Effector CD4-positive, alpha-beta T cell (primary cell): Measurements from ENCODE around the gene ATG10.
"Not testable (repeated sequence)": the region's sequence is repeated elsewhere in the genome, so short reads cannot be mapped to it uniquely, and the experiment has no call there.

Experiments
- DNase-seq: peaks from one replicate; pipeline ENCODE4 v3.0.0-alpha.2; 2020

The ATG10 gene

DNA sequence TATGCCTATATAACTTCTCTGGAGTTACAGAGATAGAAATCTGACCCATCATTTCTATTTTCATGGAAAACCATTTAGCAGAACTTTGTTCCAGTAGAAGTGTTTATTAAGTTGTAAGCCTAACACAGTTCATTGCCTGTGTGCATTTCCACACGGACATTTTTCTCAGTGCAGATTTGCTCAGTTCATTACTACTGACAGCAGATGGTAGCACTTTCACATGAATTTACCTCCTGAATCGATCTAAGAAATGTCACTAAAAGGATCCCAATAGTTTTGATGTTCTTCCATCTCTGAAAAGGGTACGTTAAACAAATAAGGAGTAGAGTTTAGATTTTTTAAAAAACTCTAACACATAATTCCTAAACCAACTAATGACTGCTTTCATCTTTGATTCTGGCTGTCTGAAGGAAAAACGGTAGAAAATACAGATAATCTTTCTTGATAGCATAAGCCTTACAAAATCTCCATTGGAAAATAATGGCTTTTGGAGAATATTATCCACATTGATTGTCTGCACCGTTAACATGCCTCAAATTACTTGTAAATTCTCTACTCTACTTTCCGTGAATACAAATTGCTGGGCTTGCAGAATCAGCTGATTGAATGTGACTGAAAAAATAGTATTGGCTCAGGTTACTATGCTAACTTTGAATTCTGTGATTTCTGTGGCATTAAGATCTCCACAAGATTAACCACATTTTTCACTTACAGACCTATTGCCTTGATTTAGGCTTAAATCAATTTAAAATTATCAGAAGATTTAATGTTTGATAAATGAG is 273.2 kb downstream of the ATG10 start:
- no peak for DNase-seq

DNA sequence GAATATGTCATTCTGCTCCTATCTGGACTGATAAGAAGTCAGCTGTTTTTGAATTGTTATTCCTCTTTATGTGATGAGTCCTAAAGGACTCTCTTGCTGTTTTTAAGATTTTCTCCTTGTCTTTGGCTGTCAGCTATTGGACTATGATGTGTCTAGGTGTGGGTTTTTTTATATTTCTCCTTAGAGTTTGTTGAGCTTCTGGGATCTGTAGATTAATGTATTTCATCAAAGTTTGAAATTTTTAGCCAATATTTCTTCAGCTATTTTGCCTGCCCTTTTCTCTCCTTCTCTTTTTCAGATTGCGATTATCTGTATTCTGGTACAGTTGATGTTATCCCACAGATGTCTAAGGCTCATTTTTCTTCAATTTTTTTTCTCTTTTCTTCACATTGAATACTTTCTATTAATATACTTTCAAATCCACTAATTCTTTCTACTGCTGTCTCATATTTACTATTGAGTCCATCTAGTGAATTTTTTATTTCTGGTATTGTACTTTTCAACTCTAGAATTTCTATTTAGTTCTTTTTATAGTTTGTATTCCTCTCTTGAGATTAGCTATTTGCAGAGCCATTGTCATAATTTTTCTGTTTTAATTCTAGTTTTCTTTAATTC is 275.2 kb downstream of the ATG10 start:
- DNase-seq = no peak

DNA sequence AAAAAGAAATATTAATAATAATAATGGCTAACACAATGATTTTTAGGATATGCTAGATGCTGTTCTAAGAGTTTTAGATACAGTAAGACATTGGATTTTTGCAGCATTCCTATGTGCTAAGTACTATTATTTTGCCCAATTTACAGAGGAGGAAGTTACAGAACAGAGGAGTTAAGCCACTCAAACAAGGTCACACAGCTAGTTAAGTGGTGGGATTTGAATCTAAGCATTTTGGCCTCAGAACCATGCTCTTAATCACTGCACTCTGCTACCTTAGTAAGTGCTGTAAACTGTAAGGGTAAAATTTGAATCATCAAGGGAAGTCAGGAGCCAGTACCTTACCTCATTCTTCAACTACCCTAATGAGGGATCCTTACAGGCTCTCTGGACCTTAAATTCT is 280.9 kb downstream of the ATG10 start:
- no peak for DNase-seq

GRCh38 chr5:82255844-82256243 is 284.0 kb downstream of the ATG10 start:
- no peak for DNase-seq

DNA sequence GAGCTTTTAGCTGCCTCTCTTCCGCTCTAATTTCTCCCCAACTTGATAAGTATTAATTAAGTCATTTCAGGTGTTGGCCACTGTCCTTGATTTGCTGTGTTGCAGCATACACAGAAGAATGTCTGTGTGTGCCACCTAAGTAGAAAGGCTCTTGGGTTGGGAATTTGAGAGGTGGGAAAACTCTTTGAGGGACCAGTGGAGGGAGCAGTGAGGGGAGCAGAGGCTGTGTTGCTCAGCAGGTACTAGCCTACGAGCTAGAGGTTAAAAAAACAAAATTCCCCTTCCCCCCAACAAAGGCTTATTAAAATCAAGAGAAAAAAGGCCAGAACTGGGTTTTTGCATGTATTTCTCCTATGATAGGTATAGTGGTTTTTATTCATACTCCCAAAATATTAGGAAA is 285.4 kb downstream of the ATG10 start:
- DNase-seq = no peak

DNA sequence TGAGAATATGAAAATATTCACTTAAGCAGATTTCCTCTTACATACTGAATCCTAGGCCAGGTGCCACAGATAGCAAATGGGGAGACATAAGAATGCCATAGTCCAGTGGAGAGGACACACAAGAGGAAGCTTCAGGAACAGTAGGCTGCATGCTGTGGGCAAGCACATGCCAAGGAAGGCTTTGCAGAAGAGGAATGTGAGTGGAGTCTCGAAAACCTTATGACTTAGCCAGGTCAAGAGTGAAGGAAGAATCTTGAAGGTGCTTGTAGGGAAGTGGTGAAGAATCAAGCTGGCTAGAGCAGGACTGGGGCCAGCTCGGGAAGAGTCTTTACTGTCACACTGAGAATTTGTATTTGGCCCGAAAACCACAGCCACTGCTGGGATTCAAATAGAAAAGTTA is 285.9 kb downstream of the ATG10 start:
- no peak for DNase-seq

DNA sequence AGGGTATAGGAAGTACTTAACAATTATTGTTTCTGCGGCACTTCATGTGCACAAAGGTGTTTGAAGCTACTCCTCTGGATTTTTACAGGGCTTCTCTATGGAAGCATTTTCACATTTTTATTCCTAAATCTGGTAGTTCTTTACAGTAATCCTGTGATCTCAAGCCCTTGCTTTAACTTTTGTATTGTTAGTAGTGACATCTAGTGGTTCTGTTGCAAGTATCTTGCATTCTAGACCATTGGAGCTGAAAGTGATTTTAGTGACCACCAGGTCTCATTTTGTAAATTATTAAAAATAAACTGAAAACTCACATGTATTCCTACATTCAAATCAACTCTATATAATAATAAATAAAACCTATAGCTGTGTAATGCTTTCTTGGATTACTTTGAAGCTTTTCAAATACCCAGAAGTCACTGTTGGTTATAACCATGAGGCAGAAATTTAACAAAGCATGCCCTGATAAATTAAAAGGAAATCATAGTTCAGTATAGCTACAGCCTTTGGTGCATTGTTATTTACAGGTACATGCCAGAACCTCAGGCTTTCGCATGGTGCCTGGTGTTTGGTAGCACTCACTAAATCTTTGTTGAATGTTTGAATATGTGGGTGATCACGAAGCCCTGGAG is 287.5 kb downstream of the ATG10 start:
- no peak for DNase-seq

GRCh38 chr5:82265047-82265446 is 293.2 kb downstream of the ATG10 start:
- no peak for DNase-seq

DNA sequence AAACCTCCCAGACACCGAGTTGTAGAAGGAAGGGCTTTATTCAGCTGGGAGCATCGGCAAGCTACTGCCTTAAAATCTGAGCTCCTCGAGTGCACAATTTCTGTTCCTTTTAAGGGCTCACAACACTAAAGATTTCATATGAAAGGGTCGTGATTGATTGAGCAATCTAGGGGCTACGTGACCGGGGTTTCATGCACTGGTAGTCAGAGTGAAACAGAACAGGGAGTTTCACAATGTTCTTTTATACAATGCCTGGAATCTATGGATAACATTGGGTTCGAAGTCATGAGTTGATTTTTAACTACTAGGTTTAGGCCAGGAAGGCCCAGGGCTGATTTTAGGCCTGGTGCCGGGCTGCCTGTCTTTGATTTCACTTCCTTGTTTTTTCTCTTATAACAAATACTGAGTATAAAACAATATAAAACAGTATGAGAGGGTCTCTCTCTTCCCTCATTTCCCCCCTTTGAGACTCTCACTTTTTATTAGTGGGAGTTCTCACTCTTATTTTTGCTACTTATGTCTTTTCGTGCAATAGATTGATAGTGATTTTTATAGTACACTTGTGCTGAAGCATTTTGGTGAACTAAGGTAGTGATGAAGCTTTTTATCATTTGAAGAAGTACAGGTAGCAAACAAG is 295.6 kb downstream of the ATG10 start:
- DNase-seq = not testable (repeated sequence)

- DNase-seq = not testable (repeated sequence)
These were observed 297.5 kb downstream of the ATG10 start for GRCh38 chr5:82269363-82269762.

GRCh38 chr5:82272571-82273356 is 300.9 kb downstream of the ATG10 start:
- not testable (repeated sequence) for DNase-seq

- DNase-seq = not testable (repeated sequence)
These were observed 301.6 kb downstream of the ATG10 start for GRCh38 chr5:82273426-82273825.

- DNase-seq = no peak
These were observed 302.8 kb downstream of the ATG10 start for GRCh38 chr5:82274343-82275211.

DNA sequence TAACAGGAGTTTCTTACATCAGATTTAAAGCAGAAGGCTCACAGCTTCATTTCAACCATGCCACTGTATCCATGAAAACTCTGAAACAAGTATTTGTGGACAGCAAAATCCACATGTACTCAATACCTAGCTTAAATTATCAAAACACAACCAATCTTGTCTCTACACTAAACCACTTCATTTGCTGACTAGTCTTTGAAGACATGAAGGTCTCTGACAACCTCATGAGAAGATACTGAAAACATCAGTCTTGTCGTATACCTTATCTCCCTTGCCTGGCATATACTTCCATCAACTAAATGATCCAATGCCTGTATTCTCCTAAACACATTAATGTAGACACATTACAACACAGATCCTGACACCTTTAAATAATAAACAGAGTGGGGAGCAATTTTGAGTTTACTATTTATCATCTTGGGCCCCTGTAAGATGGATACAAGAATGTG is 303.4 kb downstream of the ATG10 start:
- DNase-seq = no peak

DNA sequence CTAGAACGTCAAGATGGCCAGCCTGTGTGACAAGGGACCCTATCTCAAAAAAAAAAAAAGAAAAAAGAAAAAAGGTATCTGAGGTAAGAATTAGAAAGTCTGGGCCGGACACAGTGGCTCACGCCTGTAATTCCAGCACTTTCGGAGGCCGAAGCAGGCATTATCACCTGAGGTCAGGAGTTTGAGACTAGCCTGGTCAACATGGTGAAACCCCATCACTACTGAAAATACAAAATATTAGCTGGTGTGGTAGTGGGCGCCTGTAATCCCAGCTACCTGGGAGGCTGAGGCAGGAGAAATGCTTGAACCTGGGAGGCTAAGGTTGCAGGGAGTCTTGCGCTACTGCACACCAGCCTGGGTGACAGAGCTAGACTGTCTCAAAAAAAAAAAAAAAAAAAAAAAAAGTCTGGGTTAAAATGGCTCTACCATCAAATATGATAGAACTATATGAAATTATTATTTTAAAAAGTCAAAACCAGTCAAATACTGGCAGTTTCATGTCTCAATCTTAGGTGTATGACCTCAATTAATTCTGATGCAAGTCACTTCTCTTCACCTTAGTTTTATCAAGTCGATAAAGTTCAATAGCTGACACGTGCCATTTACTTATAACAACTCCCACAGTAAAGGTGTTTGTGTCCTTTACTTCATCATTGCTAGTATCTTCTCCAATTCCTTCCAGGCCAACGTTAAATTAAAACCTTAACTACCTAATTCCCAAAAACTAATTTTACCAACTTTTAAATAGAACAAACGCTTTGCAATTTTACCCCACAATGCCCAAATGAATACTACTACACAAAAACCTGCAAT is 305.2 kb downstream of the ATG10 start:
- DNase-seq = no peak

- no peak for DNase-seq
These were observed 305.8 kb downstream of the ATG10 start for GRCh38 chr5:82277613-82277986.

- DNase-seq = peak; percentile 78
These were observed 306.3 kb downstream of the ATG10 start, which contains the start of gene RPS23 for GRCh38 chr5:82277987-82278710. Gene RPS23 (minus strand): TSS chr5:82278354. CDS start chr5:82278323, 31 bp downstream.

DNA sequence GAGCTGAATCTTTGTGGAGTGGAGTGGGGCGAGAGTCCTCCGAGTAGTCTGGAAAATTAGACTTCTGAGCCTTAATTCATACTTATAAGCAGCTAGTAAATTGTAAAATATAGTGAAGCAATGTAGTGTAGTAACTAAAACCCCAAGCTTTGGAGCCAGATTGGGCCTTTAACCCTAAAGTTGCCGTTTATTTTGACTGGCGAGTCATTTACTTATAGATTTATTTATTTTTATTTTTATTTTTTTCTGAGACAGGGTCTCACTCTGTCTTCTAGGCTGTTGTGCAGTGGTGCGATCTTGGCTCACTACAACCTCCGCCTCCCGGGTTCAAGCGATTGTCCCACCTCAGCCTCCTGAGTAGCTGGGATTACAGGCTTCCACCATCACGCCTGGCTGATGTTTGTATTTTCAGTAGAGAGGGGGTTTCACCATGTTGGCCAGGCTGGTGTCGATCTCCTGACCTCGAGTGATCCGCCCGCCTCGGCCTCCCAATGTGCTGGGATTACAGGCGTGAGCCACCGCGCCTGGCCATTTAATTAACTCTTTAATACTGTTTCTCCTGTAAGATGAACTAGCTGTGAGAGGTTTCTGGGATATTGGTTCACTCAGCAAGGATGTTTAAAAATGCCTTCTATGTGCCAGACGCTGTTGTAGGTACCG is 307.0 kb downstream of the ATG10 start:
- DNase-seq = no peak

DNA sequence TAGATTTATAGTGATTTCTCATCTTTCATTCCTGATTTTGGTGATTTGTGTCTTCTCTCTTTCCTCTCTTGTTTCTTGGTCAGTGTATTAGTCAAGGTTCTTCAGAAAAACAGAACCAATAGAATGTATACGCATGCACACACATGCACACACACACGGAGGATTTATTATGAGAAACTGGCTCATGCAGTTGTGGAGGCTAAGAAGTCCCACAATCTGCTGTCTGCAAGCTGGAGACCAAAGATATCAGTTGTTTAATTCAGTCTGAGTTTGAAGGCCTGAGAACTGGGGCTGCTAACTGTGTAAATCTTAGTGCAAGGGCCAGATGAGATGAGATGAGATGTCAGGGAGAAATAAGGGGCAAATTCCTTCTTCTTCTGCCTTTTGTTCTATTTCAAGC is 312.1 kb downstream of the ATG10 start:
- no peak for DNase-seq
